HG03378 (cell line): ENCODE measurements around the gene SMURF2.

Source experiments
- ATAC-seq: cut with Tn5 transposase; IDR thresholded peaks from one replicate; pipeline ENCODE4 v1.9.1; 2021; ENCODE audit warnings: mild to moderate bottlenecking, moderate library complexity; ENCODE audit not compliant: unreplicated experiment

Gene SMURF2

DNA sequence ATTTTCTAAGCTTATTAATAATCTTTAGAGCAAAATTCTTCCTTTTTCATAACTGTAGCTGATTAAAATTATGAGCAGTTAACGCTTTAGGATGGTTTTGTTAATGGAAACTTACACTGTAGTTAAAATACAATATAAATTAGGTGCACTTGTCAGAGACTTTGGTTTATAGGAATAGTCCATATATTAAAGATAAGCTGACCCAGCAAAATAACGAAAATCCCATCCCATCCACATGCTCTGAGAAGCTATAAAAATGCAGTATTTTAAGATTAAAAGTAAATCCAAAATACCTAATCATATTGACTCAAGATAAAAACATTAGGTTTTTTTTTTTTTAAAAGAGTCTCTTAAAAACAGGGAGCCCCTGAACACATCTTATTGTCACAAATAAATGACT is 117.4 kb downstream of the SMURF2 start:
- no peak for ATAC-seq

- no peak for ATAC-seq
These were observed 121.9 kb downstream of the SMURF2 start for GRCh38 chr17:64540118-64540776.

GRCh38 chr17:64538508-64539130 is 123.5 kb downstream of the SMURF2 start:
- no peak for ATAC-seq

GRCh38 chr17:64537488-64537887 is 124.6 kb downstream of the SMURF2 start:
- no peak for ATAC-seq

DNA sequence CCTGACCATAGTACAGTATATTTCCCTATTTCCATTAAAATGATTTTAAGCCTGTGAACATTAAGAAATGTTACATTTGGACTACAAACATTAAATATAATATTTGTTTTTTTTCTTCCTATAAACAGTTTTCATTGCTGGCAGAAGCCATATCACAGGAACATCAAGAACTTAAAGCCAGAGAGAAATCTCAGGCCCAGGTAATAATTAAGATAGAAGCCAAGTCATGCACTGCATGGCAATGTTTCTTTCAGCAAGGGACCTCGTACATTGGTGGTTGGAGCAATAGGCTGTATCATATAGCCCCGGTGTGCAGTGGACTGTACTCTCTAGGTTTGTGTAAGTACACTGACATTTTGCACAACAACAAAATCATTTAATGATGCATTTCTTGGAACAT is 125.2 kb downstream of the SMURF2 start:
- no peak for ATAC-seq

DNA sequence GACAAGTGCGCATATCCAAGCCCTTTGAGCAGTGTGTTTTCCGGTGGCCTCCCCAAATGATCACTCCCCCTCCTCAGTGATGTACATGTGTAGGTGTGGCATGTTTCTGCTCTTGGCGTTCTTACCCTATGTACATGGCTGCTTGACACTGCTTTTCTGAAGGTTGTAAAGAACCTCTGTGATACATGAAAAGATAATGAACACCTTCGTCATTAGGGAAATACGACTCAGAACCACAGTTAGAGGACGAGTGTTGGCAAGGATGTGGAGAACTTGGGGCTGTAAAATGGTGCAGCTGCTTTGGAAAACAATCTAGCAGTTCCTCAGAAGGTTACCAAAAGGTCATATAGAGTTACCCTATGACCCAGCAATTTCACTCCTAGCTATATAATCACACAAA is 126.8 kb downstream of the SMURF2 start:
- ATAC-seq = no peak

GRCh38 chr17:64534187-64534586 is 127.9 kb downstream of the SMURF2 start:
- ATAC-seq = no peak

- no peak for ATAC-seq
These were observed 128.3 kb downstream of the SMURF2 start for GRCh38 chr17:64533784-64534183.

GRCh38 chr17:64532409-64532808 is 129.7 kb downstream of the SMURF2 start:
- no peak for ATAC-seq

DNA sequence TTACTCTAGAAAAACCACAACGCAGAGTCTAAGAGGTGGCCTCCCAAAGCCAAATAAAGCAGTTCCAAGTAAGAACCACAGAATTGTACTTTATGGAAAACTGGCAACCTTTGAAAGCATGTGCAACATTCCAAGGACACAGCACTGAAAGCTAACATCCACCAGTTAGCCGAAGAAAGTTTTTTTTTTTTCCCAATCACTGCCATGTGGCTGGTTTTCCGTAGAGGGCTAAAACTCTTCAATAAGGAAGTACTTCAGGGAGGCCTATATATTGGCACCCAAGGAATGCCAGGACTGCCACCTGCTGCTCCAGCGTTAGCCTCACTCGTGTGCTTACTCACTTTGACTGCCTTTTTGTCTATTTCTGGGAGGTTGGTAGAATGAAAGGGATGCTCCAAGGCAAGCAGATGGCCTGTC is 130.1 kb downstream of the SMURF2 start:
- no peak for ATAC-seq

- ATAC-seq = no peak
These were observed 132.9 kb downstream of the SMURF2 start for GRCh38 chr17:64529221-64529620.

GRCh38 chr17:64527914-64528313 is 134.2 kb downstream of the SMURF2 start:
- no peak for ATAC-seq

DNA sequence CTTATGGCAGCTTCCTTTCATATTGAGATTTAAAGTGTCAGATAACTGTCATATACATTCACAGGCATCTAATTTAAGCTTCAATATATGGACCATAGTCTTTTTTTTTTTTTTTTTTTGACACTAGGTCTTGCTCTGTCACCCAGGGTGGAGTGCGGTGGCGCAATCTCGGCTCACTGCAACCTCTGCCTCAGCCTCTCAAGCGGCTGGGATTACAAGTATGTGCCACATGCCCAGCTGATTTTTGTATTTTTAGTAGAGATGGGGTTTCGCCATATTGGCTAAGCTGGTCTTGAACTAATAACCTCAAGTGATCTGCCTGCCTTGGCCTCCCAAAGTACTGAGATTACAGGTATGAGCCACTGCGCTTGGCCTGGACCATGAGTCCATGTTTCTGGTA is 141.7 kb downstream of the SMURF2 start:
- no peak for ATAC-seq

DNA sequence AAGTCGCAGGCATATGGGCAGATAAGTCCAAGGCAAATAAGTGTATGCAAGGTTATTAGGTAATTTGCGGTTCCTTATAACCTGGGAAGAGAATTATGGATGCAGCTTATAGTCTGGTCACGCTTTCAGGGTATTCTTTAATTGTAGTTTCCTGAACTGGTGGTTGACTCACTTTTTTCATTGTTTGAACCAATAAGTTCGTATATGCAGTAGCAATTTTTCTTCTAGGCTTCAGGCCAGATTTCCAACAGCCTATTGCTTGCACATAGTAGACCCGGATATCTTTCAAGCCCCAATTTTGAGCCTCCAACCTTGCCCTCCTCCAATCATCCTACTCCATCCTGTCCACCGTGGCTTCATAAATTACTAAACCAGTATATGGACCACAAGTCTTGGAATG is 142.5 kb downstream of the SMURF2 start:
- ATAC-seq = no peak

GRCh38 chr17:64515829-64516228 is 146.3 kb downstream of the SMURF2 start:
- ATAC-seq = no peak

DNA sequence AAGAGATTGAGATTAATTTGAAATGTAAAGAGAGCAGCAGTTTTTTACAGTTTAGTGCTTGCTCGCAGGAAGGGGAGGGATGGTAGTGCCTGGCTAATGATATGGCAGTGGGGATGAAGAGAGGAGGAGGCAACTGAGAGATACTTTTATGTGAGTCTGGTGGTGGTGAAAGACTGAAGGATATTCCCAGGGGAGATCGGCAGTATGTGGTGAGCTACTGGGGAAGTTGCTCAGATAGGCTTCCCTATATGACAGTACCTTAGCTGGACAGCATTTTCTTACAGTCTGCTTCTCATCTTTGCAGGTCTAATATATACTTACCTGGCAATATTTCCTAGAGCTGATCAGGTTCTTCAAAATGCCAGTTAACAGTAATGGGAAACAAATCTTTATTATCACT is 146.7 kb downstream of the SMURF2 start:
- no peak for ATAC-seq

DNA sequence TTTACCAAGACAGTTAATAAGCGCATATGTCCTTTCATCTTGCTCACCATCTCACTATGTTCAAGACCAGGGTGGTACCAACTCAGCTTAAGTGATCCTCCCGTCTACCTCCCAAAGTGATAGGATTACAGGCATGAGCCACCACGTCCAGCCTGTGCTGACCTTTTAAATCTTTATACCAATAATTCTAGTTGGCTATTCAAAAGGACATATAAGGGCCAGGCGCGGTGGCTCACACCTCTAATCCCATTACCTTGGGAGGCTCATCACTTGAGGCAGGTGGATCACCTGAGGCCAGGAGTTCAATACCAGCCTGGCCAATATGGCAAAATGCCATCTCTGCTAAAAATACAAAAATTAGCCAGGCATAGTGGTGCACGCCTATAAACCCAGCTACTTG is 152.9 kb downstream of the SMURF2 start:
- ATAC-seq = no peak

- ATAC-seq = no peak
These were observed 153.4 kb downstream of the SMURF2 start for GRCh38 chr17:64508683-64509082.

DNA sequence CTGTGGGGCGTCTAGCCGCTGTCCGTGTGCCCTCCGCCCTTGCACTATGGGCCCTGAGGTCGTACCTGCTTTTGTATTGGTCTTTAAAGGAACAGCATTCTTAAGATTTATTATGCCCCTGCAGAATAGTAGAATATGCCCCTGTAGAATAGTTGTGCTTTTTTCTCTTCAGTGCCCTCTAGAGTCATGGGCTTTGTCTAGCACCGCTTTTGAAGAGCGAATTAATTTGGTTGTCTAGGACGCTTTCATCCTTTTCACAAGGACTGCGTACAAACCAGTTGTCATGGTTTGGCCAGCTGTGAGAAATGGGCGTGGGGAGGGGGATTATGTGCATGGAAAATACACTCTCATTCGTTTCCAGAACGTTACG is 154.7 kb downstream of the SMURF2 start:
- peak; percentile 21 for ATAC-seq

DNA sequence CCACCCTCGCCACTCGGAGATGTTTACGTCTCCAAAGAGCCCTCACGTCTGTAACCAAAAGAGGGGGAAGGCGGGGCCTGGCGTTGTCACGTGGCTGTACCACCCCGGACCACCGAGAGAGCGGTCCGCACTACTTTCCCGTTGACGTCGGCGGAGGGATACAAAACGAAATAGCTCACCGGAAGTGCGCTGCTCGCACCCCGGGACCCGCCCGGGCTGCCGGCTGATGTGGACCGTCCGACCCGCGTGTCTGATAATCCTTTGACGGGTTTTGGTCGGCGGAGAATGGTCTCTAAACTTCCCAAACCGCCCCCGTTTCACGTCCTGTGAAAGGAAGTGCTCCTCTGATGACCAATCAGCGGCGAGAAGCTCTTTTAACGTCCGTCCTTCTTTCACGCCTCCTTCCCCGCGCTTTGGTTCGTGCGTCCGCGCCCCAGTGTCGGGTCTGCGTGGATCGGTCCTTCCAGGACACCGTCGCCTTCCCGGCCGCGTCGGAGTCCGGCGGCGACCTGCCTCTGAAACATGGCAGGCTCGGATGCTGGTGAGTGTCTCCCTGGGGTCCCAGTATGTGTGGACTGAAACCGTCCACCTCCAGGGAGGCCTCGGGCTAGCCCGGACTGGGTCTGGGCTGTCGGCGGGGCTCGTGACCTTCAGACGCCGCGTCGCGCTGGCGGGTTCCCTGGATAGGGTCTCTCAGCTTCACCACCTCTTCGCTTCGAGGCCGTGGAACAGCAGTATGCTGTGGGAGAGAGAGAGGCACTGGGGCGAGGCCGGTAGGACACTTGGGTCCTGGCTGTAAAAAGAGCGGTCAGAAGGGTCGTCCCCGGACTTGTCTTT is 155.3 kb downstream of the SMURF2 start, which contains the start of gene CEP95:
CEP95 (plus strand) TSS at position 402 of the 837 bp plus-strand sequence; CDS start at position 523, 121 bp downstream.
- peak; percentile 41 for ATAC-seq

DNA sequence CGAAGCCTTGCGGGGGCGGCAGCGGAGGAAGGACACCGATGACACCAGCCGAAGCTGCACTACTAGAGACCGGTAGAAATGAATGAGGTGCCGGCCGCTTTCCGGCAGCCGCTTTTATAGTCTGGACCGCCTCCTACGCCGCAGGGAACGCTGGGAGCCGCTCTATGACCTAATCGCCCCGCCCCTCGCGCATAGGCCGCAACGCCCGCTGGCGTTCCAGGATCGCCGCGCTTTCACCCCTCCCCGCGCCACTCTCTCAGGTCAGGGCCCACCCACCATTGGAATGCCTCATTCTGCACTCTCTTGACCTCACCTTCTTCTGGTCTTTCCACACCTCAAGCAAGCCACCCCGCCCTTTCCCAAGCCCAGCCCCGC is 155.9 kb downstream of the SMURF2 start, which contains the start of gene DDX5:
DDX5 (minus strand) TSS at position 89 of the 375 bp plus-strand sequence. CDS start 170 bp downstream, outside the sequence.
- peak; percentile 54 for ATAC-seq
